Upper lobe of left lung (tissue), 4 donors: ENCODE measurements around the gene ABHD1.

ENCODE experiments used
- CTCF ChIP-seq, 6 experiments: fragments of 450-650 bp in 4 of 6; fragments of 200-600 bp in 2 of 6; sonication (generic) in 2 of 6; IDR thresholded peaks; one replicate each; pipeline ENCODE4 v1.5.1; 2016 to 2019; ENCODE audit warnings: antibody characterized with exemption in 6 of 6
- POLR2A ChIP-seq, 4 donors: fragments of 450-650 bp; IDR thresholded peaks; one replicate each; pipeline ENCODE4 v1.5.1; 2016 to 2017; ENCODE audit warnings: antibody characterized with exemption in 4 of 4, mild to moderate bottlenecking in 2 of 4

GRCh38 chr2:27084297-27085061 lies 39.1 kb upstream of the ABHD1 start:
- TF ChIP-seq POLR2A (IDR thresholded peaks at IDR 0.05) (no peak), CTCF (IDR thresholded peaks at IDR 0.05) (no peak)
